A549 (cell line): ENCODE data around the gene PCDHGA10.

ENCODE experiments used
- CBX8 ChIP-seq: fragments of 200-600 bp; sonication (generic); IDR thresholded peaks from 2 replicates; pipeline ENCODE4 v1.6.1; 2016
- EP300 ChIP-seq, 2 experiments: fragments of >200 bp; sonication (Bioruptor Twin); formaldehyde crosslinking; IDR thresholded peaks; 2 replicates in 1 of 2; 3 replicates in 1 of 2; pipeline ENCODE4 v1.6.1; 2016 to 2017
- HOXA7 ChIP-seq: fragments of 250-450 bp; sonication (Bioruptor Pico); IDR thresholded peaks from 2 replicates; pipeline ENCODE4 v1.5.0; 2020; ENCODE audit warnings: mild to moderate bottlenecking, moderate library complexity
- KDM1A ChIP-seq: fragments of 200-600 bp; sonication (generic); IDR thresholded peaks from 2 replicates; pipeline ENCODE4 v1.6.1; 2016; ENCODE audit warnings: low read depth, mild to moderate bottlenecking
- KDM5A ChIP-seq: fragments of 200-600 bp; sonication (generic); IDR thresholded peaks from 2 replicates; pipeline ENCODE4 v1.6.1; 2016; ENCODE audit warnings: antibody characterized with exemption, mild to moderate bottlenecking
- MYC ChIP-seq: IDR thresholded peaks from 2 replicates; pipeline ENCODE4 v1.6.1; 2012; ENCODE audit warnings: mild to moderate bottlenecking, inconsistent platforms, low read length, improper control_type of control experiment, borderline replicate concordance
- POLR2A ChIP-seq: IDR thresholded peaks from 2 replicates; pipeline ENCODE4 v1.6.1; 2012; ENCODE audit warnings: mild to moderate bottlenecking, low read length
- RFX5 ChIP-seq: fragments of 450-650 bp; IDR thresholded peaks from 2 replicates; pipeline ENCODE4 v1.7.1; 2014; ENCODE audit warnings: antibody characterized with exemption, mild to moderate bottlenecking, moderate library complexity
- ZNF302 ChIP-seq: fragments of 250-450 bp; sonication (Bioruptor Pico); IDR thresholded peaks from 2 replicates; pipeline ENCODE4 v1.9.0; 2021; ENCODE audit warnings: inconsistent platforms, mild to moderate bottlenecking, moderate library complexity
- TF ChIP-seq, protein P1 (sequence below): fragments of >200 bp; sonication (Bioruptor Twin); formaldehyde crosslinking; IDR thresholded peaks from 3 replicates; pipeline ENCODE4 v1.5.1; 2016
- TF ChIP-seq, protein P2 (sequence below): fragments of 250-450 bp; sonication (Bioruptor Pico); IDR thresholded peaks from 2 replicates; pipeline ENCODE4 v1.5.0; 2021; ENCODE audit warnings: mild to moderate bottlenecking, moderate library complexity, borderline replicate concordance
- TF ChIP-seq, protein P3 (sequence below): fragments of >200 bp; sonication (Bioruptor Twin); formaldehyde crosslinking; IDR thresholded peaks from 3 replicates; pipeline ENCODE4 v1.6.1; 2016
- TF ChIP-seq, protein P4 (sequence below): fragments of 200-600 bp; sonication (generic); IDR thresholded peaks from 2 replicates; pipeline ENCODE4 v1.6.1; 2016; ENCODE audit warnings: antibody characterized with exemption, mild to moderate bottlenecking, moderate library complexity
- TF ChIP-seq, protein P5 (sequence below): IDR thresholded peaks from 2 replicates; pipeline ENCODE4 v1.6.1; 2012

DNA sequence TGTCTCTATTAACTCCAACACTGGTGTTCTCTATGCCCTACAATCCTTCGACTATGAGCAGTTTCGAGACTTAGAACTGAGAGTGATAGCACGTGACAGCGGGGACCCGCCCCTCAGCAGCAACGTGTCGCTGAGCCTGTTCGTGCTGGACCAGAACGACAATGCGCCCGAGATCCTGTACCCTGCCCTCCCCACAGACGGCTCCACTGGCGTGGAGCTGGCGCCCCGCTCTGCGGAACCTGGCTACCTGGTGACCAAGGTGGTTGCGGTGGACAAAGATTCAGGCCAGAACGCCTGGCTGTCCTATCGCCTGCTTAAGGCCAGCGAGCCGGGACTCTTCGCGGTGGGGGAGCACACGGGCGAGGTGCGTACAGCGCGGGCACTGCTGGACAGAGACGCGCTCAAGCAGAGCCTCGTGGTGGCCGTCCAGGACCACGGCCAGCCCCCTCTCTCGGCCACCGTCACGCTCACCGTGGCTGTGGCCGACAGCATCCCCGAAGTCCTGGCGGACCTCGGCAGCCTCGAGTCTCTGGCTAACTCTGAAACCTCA is 10.0 kb downstream of the PCDHGA10 start:
- TF ChIP-seq, protein P1, sequence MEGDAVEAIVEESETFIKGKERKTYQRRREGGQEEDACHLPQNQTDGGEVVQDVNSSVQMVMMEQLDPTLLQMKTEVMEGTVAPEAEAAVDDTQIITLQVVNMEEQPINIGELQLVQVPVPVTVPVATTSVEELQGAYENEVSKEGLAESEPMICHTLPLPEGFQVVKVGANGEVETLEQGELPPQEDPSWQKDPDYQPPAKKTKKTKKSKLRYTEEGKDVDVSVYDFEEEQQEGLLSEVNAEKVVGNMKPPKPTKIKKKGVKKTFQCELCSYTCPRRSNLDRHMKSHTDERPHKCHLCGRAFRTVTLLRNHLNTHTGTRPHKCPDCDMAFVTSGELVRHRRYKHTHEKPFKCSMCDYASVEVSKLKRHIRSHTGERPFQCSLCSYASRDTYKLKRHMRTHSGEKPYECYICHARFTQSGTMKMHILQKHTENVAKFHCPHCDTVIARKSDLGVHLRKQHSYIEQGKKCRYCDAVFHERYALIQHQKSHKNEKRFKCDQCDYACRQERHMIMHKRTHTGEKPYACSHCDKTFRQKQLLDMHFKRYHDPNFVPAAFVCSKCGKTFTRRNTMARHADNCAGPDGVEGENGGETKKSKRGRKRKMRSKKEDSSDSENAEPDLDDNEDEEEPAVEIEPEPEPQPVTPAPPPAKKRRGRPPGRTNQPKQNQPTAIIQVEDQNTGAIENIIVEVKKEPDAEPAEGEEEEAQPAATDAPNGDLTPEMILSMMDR: no peak
- TF ChIP-seq, protein P2, sequence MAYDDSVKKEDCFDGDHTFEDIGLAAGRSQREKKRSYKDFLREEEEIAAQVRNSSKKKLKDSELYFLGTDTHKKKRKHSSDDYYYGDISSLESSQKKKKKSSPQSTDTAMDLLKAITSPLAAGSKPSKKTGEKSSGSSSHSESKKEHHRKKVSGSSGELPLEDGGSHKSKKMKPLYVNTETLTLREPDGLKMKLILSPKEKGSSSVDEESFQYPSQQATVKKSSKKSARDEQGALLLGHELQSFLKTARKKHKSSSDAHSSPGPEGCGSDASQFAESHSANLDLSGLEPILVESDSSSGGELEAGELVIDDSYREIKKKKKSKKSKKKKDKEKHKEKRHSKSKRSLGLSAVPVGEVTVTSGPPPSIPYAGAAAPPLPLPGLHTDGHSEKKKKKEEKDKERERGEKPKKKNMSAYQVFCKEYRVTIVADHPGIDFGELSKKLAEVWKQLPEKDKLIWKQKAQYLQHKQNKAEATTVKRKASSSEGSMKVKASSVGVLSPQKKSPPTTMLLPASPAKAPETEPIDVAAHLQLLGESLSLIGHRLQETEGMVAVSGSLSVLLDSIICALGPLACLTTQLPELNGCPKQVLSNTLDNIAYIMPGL: no peak
- TF ChIP-seq KDM5A: no peak
- TF ChIP-seq ZNF302 (CRISPR knock-in tag): no peak
- TF ChIP-seq CBX8: no peak
- no peak for TF ChIP-seq POLR2A
- TF ChIP-seq HOXA7: no peak
- TF ChIP-seq, protein P3, sequence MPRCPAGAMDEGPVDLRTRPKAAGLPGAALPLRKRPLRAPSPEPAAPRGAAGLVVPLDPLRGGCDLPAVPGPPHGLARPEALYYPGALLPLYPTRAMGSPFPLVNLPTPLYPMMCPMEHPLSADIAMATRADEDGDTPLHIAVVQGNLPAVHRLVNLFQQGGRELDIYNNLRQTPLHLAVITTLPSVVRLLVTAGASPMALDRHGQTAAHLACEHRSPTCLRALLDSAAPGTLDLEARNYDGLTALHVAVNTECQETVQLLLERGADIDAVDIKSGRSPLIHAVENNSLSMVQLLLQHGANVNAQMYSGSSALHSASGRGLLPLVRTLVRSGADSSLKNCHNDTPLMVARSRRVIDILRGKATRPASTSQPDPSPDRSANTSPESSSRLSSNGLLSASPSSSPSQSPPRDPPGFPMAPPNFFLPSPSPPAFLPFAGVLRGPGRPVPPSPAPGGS: no peak
- TF ChIP-seq MYC: no peak
- no peak for TF ChIP-seq RFX5
- no peak for TF ChIP-seq EP300 (IDR thresholded peaks at IDR 0.05)
- no peak for TF ChIP-seq KDM1A
- TF ChIP-seq, protein P4, sequence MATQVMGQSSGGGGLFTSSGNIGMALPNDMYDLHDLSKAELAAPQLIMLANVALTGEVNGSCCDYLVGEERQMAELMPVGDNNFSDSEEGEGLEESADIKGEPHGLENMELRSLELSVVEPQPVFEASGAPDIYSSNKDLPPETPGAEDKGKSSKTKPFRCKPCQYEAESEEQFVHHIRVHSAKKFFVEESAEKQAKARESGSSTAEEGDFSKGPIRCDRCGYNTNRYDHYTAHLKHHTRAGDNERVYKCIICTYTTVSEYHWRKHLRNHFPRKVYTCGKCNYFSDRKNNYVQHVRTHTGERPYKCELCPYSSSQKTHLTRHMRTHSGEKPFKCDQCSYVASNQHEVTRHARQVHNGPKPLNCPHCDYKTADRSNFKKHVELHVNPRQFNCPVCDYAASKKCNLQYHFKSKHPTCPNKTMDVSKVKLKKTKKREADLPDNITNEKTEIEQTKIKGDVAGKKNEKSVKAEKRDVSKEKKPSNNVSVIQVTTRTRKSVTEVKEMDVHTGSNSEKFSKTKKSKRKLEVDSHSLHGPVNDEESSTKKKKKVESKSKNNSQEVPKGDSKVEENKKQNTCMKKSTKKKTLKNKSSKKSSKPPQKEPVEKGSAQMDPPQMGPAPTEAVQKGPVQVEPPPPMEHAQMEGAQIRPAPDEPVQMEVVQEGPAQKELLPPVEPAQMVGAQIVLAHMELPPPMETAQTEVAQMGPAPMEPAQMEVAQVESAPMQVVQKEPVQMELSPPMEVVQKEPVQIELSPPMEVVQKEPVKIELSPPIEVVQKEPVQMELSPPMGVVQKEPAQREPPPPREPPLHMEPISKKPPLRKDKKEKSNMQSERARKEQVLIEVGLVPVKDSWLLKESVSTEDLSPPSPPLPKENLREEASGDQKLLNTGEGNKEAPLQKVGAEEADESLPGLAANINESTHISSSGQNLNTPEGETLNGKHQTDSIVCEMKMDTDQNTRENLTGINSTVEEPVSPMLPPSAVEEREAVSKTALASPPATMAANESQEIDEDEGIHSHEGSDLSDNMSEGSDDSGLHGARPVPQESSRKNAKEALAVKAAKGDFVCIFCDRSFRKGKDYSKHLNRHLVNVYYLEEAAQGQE: no peak
- TF ChIP-seq, protein P5, sequence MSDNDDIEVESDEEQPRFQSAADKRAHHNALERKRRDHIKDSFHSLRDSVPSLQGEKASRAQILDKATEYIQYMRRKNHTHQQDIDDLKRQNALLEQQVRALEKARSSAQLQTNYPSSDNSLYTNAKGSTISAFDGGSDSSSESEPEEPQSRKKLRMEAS: no peak
